DND-41 (cell line): ENCODE data around the gene MAP6.
"Not testable (repeated sequence)": the region's sequence is repeated elsewhere in the genome, so short reads cannot be mapped to it uniquely, and the experiment has no call there.

Experiments
- CTCF ChIP-seq: IDR thresholded peaks from 2 replicates; pipeline ENCODE4 v1.5.1; 2012; ENCODE audit warnings: borderline replicate concordance, low read length, moderate library complexity, mild to moderate bottlenecking; ENCODE audit not compliant: poor library complexity, severe bottlenecking; ENCODE audit errors: extremely low read depth
- EZH2 ChIP-seq: IDR thresholded peaks from 3 replicates; pipeline ENCODE4 v1.6.1; 2012; ENCODE audit warnings: borderline replicate concordance, low read depth, mild to moderate bottlenecking, moderate library complexity, low read length, inconsistent platforms; ENCODE audit not compliant: severe bottlenecking

- not testable (repeated sequence) for TF ChIP-seq CTCF, EZH2
Observed at GRCh38 chr11:75584659-75585292, 84.1 kb downstream of the MAP6 start.
